C1 segment of cervical spinal cord (tissue), 14 donors: ENCODE results near the gene SLC1A7.

Source experiments
- DNase-seq, 14 donors: peaks; one replicate each; lab custom pipeline; 2025; lab: John Stamatoyannopoulos, UW

Gene SLC1A7

DNA sequence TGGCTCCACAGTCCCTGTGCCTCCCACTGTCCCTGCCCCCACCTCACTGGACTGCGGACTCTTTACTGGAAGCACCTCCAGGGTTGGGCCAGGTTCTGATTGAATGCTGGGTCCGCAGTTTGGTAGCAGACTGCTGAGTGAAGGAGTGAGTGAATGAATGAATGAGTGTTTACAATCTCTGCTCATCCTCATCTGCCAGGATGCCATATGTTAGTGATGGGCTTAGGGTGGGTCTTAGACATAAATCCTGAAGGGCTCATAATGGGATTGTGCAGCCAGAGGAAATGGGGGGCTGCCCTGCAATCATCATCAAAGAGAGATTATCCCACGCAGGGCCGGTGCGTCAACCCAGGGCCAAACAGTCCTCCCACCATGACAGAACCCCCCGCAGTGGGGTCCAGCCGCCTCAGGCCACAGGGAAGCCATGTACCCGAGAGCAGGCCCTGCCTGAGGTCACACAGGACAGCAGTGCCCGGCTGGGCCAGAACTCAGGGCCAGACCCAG lies 26.1 kb downstream of the SLC1A7 start:
- no peak for DNase-seq

DNA sequence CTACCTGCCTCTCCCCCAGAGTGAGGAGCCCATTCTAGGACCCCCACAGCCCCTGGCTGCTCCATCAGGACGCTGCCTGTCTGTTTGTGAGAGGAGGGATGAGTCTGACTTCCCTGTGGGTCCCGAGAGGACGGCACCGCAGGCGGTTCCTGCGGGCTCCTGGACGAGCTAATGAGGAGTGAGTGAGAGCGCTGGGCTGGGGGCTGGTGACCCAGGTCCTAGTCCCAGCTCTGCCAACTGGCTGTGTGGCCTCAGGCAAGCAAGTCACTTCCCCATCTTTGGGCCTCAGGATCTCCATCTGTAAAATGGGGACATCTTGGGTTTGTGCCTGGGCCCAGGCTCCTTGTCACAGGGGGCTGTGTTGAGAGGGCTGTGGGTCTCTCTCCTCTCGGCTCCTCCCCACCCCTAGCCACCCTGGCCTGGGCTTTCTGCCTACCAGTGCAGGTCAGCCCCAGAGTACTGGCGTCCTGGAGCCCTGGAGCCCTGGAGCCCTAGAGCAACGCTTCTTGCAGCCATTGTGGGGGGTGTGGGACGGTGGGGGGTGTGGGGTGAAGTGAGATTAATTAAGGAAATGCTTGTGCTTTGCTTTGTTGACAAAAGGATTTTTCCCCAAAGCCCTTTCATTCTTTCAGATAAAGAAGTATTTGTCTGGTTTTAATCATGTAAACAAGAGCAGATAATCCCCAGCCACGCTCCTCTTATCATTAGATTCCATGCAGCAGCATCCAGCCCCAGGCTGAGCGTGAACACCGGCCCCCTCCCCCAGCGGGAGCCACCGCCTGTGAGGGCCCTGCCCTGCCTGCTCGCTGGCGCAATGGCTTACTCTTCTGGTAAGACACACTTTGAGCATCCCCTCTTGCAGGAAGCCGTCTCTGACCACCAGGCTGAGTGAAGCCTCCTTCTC lies 26.8 kb downstream of the SLC1A7 start:
- DNase-seq = no peak

DNA sequence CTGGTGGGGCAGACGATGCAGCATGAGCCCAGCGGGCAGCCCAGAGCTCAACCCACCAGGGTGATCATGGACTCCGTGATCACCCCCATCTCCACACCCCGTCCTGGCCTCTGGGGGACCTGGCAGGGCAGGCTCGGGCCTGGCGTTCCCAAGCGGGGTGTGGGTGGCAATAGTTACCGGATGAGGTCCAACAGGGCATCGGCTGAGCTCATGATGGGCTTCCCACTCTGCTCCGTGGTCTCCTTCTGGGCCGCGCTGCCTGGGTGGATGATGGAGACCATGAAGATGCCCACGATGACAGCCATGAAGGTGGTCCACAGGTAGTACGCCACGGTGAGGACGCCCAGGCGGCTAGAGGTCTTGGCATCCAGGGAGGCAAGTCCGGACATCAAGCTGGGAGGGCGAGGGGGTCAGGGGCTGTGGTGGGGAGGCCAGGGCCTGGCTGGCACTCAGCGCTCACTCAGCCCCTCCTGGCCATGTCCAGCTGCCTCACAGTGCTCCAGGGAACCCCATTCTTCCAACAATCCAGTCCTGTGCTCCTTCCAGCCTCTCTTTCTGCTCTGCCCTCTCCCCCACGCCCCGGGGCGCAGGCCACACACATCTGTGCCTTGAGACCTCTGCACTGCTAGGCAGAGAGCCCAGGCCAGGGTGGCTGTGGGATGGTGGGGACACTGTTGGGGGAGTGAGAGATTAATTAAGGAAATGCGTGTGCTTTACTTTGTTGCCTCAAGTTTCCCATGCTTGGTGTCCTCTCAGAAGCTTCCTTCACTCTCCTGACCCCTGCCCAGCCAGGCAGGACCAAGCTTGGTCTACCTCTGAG lies 27.6 kb downstream of the SLC1A7 start:
- no peak for DNase-seq

DNA sequence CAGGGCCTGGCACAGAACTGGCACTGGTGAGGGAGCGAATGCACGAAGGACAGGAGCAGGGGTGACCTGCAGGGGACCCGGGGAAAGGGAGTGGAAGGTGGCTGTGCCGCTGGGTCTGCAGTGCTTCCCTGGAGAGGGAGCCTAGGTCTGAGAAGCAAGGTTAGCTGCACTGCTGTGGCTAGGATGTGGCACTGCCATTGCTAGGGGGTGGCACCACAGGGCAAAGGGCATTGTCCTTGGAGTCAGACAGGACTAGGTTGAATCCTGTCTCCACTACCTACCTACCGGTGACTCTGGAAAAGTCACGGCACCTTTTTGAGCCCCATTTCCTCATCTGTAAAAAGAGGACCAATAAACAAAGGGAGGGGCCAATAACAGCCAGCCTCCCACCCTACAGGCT lies 28.3 kb downstream of the SLC1A7 start:
- no peak for DNase-seq

DNA sequence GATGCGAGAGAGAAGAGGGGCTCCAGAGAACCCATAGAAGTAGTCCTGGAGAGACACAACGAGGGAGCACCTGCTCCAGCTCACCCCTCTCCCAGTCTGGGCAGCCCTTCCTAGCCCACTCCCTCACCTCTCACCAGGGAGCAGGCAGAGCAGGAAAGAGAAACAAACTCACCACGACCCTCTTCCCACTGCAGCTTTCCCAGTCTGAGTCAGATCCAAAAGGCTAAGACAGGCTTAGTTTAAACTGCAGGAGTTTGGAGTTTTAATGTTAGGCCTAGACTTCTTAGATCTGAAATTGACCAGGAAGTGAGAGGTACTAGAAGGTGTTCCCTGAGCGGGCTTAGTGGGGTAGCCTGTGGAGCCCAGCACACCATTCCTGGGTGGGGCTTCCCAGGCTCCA lies 29.6 kb downstream of the SLC1A7 start:
- no peak for DNase-seq

DNA sequence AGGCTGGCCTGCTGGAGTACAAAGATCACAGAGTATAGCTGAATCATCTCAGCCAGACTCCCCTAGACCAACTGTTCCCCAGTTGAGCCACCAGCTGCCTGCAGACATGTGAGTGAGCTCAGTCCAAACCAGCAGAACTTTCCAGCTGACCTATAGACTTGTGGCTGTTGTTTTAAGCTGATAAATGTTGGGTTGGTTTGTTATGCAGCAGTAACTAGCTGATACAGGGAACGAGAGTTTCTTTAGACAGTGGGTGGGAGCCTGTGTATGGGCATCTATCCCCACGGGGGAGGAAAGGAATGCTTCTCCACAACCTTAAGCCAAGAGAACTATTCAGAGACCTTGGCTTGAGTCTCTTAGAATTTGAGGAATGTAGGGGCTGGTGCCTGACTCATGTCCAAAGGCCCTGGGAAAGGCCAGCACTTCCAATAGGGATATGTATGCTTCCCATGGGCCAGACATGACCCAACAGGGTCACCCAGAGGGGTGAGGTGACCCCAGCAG lies 30.1 kb downstream of the SLC1A7 start:
- DNase-seq = no peak

DNA sequence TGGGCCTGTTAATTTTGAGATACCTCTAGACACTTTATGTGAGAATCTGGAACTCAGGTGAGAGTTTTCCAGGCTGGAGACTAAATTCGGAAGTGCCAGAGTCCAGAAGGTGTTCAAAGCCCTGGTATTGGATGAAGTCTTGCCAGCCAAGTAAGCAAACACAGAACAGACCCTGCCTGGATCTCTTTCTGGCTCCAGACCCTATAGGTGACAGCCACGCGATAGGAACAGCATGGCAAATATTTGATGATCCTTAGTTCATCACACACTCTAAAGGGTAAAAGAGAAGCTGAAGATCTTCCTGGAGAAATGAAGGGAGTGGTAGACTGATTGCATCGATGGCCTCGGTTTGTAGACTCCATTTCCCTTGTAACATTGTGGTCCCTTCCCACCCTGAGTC lies 30.7 kb downstream of the SLC1A7 start:
- DNase-seq = no peak

DNA sequence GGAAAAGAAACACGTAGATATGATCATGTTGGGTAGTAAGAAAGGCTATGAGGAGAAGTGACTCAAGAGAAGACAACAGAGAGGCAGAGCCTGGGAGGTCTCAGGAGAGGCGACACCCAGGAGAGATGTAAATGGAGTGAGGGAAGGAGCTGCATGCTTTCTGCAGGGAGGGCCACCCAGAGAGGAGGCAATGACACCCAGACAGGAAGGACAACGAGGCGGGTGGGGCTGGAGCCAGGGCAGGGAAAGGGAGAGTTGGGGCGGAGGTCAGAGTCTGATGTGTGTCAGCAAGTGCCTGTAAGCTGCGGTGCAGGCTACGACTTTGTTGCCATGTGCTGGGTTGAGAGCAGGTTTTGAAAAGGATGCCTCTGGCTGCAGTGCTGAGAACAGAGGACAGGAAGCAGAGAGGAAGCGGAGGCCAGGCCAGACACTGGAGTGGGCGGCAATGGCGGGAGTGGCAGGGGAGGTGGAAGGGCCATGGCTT lies 31.3 kb downstream of the SLC1A7 start:
- DNase-seq = no peak

DNA sequence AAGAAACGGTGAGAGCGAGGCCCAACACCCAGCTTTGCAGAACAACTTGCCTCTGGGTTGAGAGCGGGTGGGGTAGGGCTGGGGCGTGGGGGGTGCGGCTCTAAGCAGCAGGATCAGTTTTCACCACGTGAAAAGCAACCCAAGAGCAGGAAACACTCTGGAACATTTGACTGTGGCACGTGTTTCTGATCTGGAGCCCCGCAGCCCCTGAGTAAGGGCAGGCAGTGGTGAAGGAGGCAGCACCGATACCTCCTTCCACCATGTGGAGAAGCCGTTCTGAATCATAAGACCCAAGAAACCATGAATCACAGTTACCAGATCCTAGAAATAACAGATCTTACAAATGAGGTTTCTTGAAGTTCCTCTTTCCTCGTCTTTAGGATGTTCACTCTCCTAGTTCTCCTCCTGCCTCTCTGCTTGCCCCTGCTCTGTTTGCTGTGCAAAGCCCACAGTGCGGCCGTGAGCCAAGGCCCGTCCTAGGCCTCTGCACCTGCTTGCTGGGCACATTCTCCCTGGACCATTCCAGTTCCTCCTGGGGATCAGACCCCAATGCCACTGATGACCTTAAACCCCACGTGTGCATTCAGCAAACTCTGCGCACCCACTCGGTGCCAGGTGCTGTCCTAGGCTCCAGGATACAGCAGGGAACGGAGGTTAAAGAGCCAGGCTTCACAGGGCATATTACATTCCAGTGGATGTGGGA lies 31.9 kb downstream of the SLC1A7 start:
- DNase-seq = no peak

DNA sequence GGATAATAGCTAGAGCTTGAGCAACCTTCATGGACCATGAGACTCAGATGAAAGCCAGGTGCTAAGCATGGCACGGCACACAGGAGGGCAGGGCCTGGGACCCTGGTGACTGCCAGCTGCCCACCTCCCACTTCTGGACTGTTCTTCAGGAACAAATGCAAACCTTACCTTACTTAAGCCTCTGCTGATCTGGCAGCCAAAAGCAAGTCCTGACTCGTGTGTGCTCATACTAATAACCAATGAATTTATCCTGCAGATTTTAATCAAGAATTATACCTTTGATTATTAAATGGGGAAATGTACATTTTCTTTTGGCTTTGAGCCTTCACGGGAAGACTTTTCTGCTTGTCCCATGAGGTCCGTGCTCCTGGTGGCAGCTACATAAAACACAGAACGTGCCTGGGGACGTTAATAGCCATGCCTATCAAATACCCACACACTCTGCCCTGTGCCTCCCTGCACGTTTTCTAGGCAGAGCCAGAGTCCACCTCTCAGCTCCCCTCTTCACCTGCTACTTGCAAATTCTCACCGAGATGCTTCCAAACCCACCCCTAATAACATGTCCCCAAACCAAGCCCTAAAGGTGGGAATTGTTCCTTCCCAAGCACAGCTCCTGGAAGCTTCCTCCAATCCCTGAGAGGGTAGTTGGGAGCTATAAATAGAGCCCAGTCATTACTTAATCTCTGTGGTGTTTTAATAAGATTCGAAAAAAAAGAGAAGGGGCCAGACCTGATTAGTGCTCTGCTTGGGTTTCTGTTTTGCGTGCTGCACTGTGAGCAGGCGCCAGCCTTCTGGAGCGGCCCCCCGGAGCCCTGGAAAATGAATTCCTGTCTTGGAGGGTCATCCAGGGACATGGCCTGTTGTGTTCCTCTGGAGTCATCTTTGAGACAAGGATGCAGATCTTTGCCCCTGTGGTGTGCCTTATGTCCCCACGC lies 33.5 kb downstream of the SLC1A7 start:
- no peak for DNase-seq

DNA sequence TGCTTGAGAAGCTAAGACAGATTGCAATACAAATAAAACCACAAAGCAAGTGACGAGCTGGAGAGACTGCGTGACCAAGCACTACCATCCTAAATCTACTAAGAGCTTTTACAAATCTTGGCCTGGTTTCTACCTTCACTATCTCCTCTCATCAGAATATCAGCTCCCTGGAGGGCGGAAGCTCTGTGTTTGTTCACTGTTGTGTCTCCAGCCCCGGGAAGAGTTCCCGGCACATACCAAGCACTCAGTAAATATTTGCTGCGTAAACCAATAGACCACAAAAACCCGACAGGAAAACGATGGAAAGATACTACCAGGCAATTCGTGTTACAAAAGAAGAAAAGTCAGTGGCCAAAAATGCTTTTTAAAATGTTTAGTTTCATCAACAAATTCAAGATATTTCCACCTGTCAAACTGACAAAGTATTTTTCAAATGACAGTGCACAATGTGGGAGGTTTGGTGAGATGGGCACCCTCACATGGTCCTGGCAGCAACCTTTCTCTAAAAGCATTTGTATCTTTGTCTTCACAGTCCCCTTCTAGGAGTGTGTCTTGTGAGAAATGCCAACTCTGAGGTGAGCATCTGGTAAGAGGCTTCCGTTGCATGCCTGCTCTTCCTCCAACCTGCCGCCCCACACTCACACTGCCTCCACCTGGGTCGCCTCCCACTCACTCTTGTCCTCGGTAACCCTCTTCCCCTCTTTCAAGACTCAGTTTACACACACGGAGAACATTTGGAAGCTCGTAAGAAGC lies 34.7 kb downstream of the SLC1A7 start:
- no peak for DNase-seq

DNA sequence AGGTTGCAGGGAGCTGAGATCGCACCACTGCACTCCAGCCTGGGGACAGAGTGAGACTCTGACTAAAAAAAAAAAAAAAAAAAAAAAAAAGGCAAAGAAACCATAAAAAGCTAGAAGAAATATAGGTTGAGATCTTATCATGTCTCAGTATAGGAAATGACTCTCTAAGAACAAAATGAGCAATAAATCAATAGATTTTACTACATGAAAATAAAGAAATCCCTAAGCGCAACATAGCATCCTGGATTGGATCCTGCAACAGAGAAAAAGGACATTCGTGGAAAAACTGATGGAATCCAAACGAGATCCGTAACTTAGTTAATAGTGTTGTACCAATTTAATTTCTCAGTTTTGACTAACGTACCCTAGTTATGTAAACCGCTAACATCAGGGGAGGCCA lies 35.3 kb downstream of the SLC1A7 start:
- no peak for DNase-seq

DNA sequence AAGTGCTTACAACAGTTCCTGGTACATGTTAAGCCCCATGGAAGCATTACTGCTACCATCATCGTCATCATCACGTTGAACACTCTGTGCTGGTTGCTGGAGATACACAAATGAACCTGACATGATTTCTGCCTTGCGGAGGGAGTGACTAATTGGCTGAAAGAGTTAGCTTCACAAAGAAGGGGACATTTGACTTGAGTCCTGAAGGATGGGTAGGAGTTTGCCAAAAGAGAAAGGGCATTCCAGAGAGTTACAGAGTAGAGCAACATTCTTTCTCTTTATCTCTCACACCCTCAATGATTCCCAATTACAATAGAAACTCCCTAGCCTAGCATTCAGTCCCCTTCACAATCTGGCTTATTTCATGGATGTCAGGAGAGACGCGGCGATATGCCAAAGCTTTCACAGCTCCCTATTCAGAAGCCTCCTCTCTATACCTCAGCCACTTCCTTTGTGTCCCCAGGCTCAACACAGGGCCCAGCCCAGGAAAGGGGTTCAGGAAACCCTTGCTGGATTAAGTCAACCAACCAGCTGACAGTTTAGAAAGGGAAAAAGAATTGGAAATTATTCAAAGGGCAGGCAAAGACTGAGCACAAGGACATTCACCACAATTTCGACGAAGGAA lies 38.0 kb downstream of the SLC1A7 start:
- DNase-seq = no peak

DNA sequence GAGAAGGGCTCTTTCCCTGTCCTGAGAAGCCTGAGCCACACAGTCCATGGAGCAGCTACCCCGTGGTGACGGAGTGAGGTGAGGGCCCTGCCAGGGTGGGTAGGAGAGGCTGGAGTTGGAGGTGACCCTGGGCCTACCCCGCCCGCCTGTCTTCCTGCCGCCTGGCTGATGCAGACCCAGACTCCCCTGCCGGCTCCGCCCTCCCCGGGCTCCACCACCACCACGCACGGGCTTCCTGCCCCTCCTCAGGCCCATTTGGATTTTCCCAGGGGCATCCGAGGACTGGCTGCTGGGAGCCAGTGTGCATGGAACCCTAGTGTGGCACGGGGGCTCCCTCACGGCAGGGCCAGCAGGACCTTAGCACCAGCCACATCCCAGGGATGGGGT lies 47.9 kb downstream of the SLC1A7 start:
- no peak for DNase-seq

DNA sequence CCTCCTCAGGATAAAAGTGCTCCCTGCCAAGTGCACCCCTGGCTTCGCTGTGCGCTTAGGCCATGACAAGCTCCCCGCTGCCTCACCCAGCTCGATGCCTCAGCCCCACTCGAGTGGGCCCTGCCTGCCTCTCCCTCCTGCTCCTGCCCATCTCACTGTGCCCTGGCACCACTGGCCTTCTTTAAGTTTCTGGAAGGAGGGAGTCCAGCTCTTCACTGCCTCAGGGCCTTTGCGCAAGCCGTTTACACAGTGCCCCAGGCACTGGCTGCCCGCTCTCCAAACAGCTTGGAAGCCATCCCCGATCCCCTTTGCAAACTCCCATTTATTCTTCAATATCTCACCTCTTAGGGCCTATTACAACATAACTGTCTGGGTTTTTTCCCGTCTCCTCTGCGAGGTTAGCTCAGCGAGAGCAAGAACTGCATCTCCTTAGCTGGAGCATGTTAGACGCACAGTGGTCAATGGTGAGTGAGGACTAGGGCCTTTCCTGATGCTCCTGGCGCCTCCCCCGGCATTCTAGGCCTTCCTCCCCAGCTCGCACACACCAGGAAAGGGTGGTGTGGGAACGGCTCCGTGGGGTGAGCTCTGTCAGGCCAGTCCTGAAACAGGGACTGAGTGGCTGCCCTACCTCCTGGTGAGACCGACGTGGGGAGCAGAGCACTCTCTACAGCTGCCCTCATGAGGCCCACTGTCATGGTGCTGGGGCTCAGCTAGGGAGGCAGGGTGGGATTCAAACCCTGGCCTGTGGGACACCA lies 48.5 kb downstream of the SLC1A7 start:
- DNase-seq = no peak

DNA sequence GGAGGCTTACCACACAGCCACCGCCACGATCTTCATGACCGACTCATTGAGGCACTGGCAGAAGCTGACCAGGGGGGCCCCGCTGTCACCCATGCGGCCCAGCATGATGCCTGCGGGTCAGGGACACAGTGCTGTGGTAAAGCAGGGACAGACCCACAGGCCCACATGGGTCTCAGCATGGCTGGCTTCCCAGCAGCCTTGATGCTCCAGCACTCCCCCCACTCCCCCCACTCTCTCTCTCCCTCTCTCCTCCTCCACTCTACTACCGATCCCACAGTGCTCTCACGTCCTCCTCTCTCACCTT lies 49.0 kb downstream of the SLC1A7 start:
- DNase-seq = no peak

DNA sequence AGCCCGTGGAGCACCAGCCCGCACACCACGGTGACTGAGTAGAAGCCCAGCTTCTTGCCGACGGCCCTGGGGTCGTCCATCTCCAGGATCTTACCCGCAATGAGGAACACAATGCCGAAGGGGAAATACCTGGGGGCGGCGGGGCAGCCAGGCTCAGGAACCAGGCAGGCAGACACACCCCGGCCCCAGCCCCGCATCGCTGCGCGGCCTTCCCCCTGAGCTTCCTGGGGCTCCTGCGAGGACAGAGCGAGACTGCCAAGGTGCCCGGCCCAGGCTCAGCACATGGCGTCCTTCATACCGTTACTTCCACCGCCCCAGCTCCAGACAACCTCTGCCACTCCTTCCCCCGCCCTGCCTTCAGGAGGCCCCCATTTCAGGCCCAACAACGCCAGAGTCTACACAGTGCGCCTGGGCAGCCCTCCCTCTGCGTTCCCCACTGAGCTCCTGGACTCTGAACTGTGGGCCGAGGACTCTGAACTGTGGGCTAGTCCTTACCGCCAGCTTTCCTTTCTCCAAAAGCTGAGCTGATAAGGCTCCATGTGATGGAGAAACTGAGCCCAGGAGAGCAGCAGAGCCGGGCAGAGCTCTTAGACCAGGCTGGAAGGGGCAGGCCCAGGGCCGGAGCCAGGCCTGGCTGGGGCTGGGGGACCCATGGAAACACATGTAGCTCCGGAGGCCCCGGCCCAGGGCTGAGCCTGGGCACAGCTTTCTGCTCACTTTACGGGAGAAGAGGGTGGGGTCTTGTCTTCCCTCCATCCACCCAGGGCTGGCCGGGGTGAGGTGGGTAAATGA lies 49.6 kb downstream of the SLC1A7 start:
- no peak for DNase-seq
